Astrocyte (in vitro differentiated cells and primary cell): ENCODE measurements around the gene SELENOW. TPM values are rescaled to one million over a fixed set of nuclear protein-coding genes. Genes with fewer than 3 reads are reported as not detected.

Source experiments
- DNase-seq: peaks from one replicate; pipeline ENCODE4 v3.0.0-alpha.2; 2010; ENCODE audit warnings: low read depth
- FAIRE-seq: peaks from 2 replicates; lab custom pipeline; 2011; peaks lifted over from hg19 to GRCh38; lab: Jason Lieb, UNC
- H2AFZ ChIP-seq: 2 replicates; pipeline ENCODE4 v1.6.0; 2012; ENCODE audit warnings: low read depth, low read length, inconsistent platforms
- H3K27ac ChIP-seq: 2 replicates; pipeline ENCODE4 v1.5.1; 2011; ENCODE audit warnings: low read depth, low read length, inconsistent platforms
- H3K27me3 ChIP-seq: 2 replicates; pipeline ENCODE4 v1.6.0; 2011; ENCODE audit warnings: low read length, inconsistent platforms; ENCODE audit not compliant: insufficient read depth
- H3K36me3 ChIP-seq: 2 replicates; pipeline ENCODE4 v1.5.1; 2011; ENCODE audit warnings: low read length, inconsistent platforms; ENCODE audit not compliant: insufficient read depth
- H3K4me1 ChIP-seq: 2 replicates; pipeline ENCODE4 v1.5.1; 2011; ENCODE audit warnings: low read length, inconsistent platforms; ENCODE audit not compliant: insufficient read depth
- H3K4me2 ChIP-seq: 2 replicates; pipeline ENCODE4 v1.6.0; 2012; ENCODE audit warnings: low read length, inconsistent platforms
- H3K4me3 ChIP-seq: 2 replicates; pipeline ENCODE4 v1.5.1; 2011; ENCODE audit warnings: low read depth, mild to moderate bottlenecking, low read length, inconsistent platforms; ENCODE audit not compliant: insufficient read depth
- H3K79me2 ChIP-seq: 2 replicates; pipeline ENCODE4 v1.6.0; 2012; ENCODE audit warnings: mild to moderate bottlenecking, low read length, inconsistent platforms; ENCODE audit not compliant: insufficient read depth
- H3K9ac ChIP-seq: 2 replicates; pipeline ENCODE4 v1.6.0; 2012; ENCODE audit warnings: mild to moderate bottlenecking, low read length, inconsistent platforms
- H3K9me3 ChIP-seq: 2 replicates; pipeline ENCODE4 v1.5.1; 2012; ENCODE audit warnings: low read depth, mild to moderate bottlenecking, low read length, inconsistent platforms; ENCODE audit not compliant: insufficient read depth
- H4K20me1 ChIP-seq: 2 replicates; pipeline ENCODE4 v1.6.0; 2012; ENCODE audit warnings: low read length, inconsistent platforms; ENCODE audit not compliant: insufficient read depth
- H3K27ac Mint-ChIP-seq: one replicate; pipeline ENCODE4 v1.8.0; 2021; ENCODE audit warnings: mild to moderate bottlenecking, mixed read lengths; ENCODE audit not compliant: unreplicated experiment
- H3K27me3 Mint-ChIP-seq: one replicate; pipeline ENCODE4 v1.8.0; 2021; ENCODE audit warnings: low read depth, mixed read lengths; ENCODE audit not compliant: unreplicated experiment
- H3K36me3 Mint-ChIP-seq: one replicate; pipeline ENCODE4 v1.8.0; 2021; ENCODE audit warnings: low read depth, mixed read lengths; ENCODE audit not compliant: unreplicated experiment
- H3K4me1 Mint-ChIP-seq: one replicate; pipeline ENCODE4 v1.8.0; 2021; ENCODE audit warnings: low read depth, mixed read lengths; ENCODE audit not compliant: unreplicated experiment
- H3K4me3 Mint-ChIP-seq: one replicate; pipeline ENCODE4 v1.8.0; 2021; ENCODE audit warnings: mild to moderate bottlenecking, moderate library complexity, mixed read lengths; ENCODE audit not compliant: unreplicated experiment
- H3K9me3 Mint-ChIP-seq: one replicate; pipeline ENCODE4 v1.8.0; 2021; ENCODE audit warnings: mild to moderate bottlenecking, mixed read lengths; ENCODE audit not compliant: unreplicated experiment
- EZH2 ChIP-seq: IDR thresholded peaks from 2 replicates; pipeline ENCODE4 v1.6.1; 2012; ENCODE audit warnings: mild to moderate bottlenecking, low read length, inconsistent platforms; ENCODE audit not compliant: insufficient read depth
- total RNA-seq: library from RNA; stranded (reverse); gene quantifications from 2 replicates; pipeline ENCODE4 v1.2.1, GENCODE V29; 2021
- TF ChIP-seq, protein P1 (sequence below): IDR thresholded peaks from 2 replicates; pipeline ENCODE4 v1.5.1; 2011; ENCODE audit warnings: low read depth, mild to moderate bottlenecking, inconsistent platforms, low read length, moderate library complexity; ENCODE audit not compliant: insufficient read depth

The SELENOW gene
- total RNA-seq, 1 donor from 2014 or later: 279 TPM

DNA sequence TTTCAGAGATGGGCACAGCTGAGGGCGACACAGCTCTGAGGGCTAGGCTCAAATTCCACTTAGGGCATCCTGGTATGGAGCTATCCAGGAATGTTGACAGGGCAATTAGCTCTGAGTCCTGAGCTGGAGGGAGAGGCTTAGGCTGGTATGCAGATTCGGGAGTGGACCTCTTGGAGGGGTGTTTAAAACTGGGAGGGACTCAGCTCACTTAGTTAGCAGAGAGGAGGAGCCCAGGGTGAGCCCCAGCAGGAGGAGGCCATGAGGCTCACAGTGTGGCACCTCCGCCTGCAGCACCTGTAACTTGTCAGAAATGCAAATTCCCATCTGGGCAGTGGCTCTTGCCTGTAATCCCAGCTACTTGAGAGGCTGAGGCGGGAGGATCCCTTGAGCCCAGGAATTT, 43.4 kb upstream of the SELENOW start:
- no peaks in the 10 kb centered on the region for H3K9me3 ChIP-seq
- H3K9ac ChIP-seq: no peak overlapping the region
- peaks cover 25% of the 10 kb centered on the region for H3K36me3 ChIP-seq
- no peak overlapping the region for H3K4me2 ChIP-seq
- TF ChIP-seq, protein P1, sequence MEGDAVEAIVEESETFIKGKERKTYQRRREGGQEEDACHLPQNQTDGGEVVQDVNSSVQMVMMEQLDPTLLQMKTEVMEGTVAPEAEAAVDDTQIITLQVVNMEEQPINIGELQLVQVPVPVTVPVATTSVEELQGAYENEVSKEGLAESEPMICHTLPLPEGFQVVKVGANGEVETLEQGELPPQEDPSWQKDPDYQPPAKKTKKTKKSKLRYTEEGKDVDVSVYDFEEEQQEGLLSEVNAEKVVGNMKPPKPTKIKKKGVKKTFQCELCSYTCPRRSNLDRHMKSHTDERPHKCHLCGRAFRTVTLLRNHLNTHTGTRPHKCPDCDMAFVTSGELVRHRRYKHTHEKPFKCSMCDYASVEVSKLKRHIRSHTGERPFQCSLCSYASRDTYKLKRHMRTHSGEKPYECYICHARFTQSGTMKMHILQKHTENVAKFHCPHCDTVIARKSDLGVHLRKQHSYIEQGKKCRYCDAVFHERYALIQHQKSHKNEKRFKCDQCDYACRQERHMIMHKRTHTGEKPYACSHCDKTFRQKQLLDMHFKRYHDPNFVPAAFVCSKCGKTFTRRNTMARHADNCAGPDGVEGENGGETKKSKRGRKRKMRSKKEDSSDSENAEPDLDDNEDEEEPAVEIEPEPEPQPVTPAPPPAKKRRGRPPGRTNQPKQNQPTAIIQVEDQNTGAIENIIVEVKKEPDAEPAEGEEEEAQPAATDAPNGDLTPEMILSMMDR: no peak
- TF ChIP-seq EZH2: no peak
- H3K27ac ChIP-seq: no peak overlapping the region
- no peak overlapping the region for H3K4me3 ChIP-seq
- H3K79me2 ChIP-seq: peaks cover 19% of the 10 kb centered on the region
- Mint-ChIP-seq H3K9me3 (no peaks in the 10 kb centered on the region), H3K27ac (no peak overlapping the region), H3K27me3 (no peaks in the 10 kb centered on the region), H3K4me3 (no peak overlapping the region), H3K36me3 (peaks cover 27% of the 10 kb centered on the region), H3K4me1 (peaks cover 3% of the 10 kb centered on the region)
- H3K27me3 ChIP-seq: no peaks in the 10 kb centered on the region
- no peak overlapping the region for H2AFZ ChIP-seq
- FAIRE-seq (no peak), DNase-seq (no peak)
- H3K4me1 ChIP-seq: no peaks in the 10 kb centered on the region
- peaks cover 26% of the 10 kb centered on the region for H4K20me1 ChIP-seq

DNA sequence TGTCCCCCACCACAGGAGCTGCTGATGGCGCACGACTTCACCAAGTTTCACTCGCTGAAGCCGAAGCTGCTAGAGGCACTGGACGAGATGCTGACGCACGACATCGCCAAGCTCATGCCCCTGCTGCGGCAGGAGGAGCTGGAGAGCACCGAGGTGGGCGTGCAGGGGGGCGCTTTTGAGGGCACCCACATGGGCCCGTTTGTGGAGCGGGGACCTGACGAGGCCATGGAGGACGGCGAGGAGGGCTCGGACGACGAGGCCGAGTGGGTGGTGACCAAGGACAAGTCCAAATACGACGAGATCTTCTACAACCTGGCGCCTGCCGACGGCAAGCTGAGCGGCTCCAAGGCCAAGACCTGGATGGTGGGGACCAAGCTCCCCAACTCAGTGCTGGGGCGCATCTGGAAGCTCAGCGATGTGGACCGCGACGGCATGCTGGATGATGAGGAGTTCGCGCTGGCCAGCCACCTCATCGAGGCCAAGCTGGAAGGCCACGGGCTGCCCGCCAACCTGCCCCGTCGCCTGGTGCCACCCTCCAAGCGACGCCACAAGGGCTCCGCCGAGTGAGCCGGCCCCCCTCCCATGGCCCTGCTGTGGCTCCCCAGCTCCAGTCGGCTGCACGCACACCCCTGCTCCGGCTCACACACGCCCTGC, 37.5 kb upstream of the SELENOW start:
- Histone ChIP-seq H3K36me3 (peaks cover 23% of the 10 kb centered on the region), H3K9me3 (no peaks in the 10 kb centered on the region), H3K27me3 (no peaks in the 10 kb centered on the region), H3K4me2 (no peak overlapping the region), H3K79me2 (peaks cover 3% of the 10 kb centered on the region), H3K27ac (peak overlapping the region; percentile 12), H3K4me3 (no peak overlapping the region), H4K20me1 (peaks cover 4% of the 10 kb centered on the region), H3K4me1 (peaks cover 20% of the 10 kb centered on the region), H2AFZ (no peak overlapping the region), H3K9ac (no peak overlapping the region)
- no peak for TF ChIP-seq EZH2
- TF ChIP-seq, protein P1: no peak
- Mint-ChIP-seq H3K27me3 (no peaks in the 10 kb centered on the region), H3K4me1 (peaks cover 16% of the 10 kb centered on the region), H3K36me3 (peaks cover 25% of the 10 kb centered on the region), H3K27ac (no peak overlapping the region), H3K4me3 (no peak overlapping the region), H3K9me3 (no peaks in the 10 kb centered on the region)
- no peak for FAIRE-seq
- no peak for DNase-seq

DNA sequence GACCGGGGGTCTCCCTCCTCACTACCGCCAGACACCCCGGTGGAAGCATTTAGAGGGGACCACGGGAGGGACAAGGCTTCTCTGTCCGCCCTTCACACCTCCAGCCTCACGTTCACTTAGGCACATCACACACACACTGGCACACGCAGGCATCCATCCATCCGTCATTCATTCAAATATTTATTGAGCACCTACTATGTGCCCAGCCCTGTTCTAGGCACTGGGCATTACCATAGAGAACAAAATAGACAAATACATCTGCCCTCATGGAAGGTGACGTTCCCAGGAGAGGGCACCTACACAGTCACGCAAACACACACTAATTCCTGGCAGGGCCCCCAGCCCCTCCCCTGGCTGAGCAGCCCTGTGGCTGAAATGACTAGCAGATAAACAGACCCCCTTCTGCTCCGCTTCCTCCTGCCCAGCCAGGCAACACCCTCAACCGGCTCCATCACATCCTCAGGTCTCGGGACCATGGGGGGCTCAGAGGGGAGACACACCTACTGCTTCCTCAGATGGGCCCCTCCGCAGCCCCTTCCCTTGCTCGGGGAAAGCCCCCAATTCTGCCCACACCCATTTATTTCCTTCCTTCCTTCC, 36.9 kb upstream of the SELENOW start:
- Mint-ChIP-seq H3K27ac (peak overlapping the region; percentile 88), H3K36me3 (peaks cover 20% of the 10 kb centered on the region), H3K4me1 (peaks cover 14% of the 10 kb centered on the region), H3K9me3 (no peaks in the 10 kb centered on the region), H3K27me3 (no peaks in the 10 kb centered on the region), H3K4me3 (peak overlapping the region; percentile 17)
- FAIRE-seq (no peak), DNase-seq (no peak)
- H2AFZ ChIP-seq: no peak overlapping the region
- no peaks in the 10 kb centered on the region for H3K9me3 ChIP-seq
- peaks cover 9% of the 10 kb centered on the region for H3K79me2 ChIP-seq
- peak overlapping the region; percentile 99 for H3K27ac ChIP-seq
- peaks cover 24% of the 10 kb centered on the region for H3K4me1 ChIP-seq
- H4K20me1 ChIP-seq: peaks cover 2% of the 10 kb centered on the region
- H3K27me3 ChIP-seq: no peaks in the 10 kb centered on the region
- H3K36me3 ChIP-seq: peaks cover 18% of the 10 kb centered on the region
- peak overlapping the region; percentile 87 for H3K9ac ChIP-seq
- no peak overlapping the region for H3K4me3 ChIP-seq
- peak overlapping the region; percentile 89 for H3K4me2 ChIP-seq
- TF ChIP-seq, protein P1: no peak
- TF ChIP-seq EZH2: no peak
